ENCODE results near the gene ATP13A4.

The ATP13A4 gene

GRCh38 chr3:193387596-193387995 is 167.1 kb downstream of the ATP13A4 start:
- no peak for DNase-seq

- DNase-seq: no peak
Observed at GRCh38 chr3:193378706-193379105, 176.0 kb downstream of the ATP13A4 start, which contains the start of gene ATP13A5. TSS of gene ATP13A5 (minus strand) at chr3:193378753. CDS start at chr3:193378725, 28 bp downstream.

GRCh38 chr3:193377591-193377990 is 177.1 kb downstream of the ATP13A4 start:
- no peak for DNase-seq

- no peak for DNase-seq
Observed at GRCh38 chr3:193375614-193376013, 179.1 kb downstream of the ATP13A4 start.

- DNase-seq: no peak
Observed at GRCh38 chr3:193372783-193373182, 181.9 kb downstream of the ATP13A4 start.

- no peak for DNase-seq
Observed at GRCh38 chr3:193367868-193368267, 186.8 kb downstream of the ATP13A4 start.

GRCh38 chr3:193357291-193357690 is 197.4 kb downstream of the ATP13A4 start:
- no peak for DNase-seq

GRCh38 chr3:193354423-193354822 is 200.3 kb downstream of the ATP13A4 start:
- DNase-seq: no peak
